Activated CD4-positive, CD25-positive, alpha-beta regulatory T cell treated with anti-CD3 and anti-CD28 coated beads, Interleukin-2, amount 50 U/mL, for 72 hours (primary cell): Measurements from ENCODE around the gene GNG12.

Experiments
- DNase-seq: peaks from one replicate; pipeline ENCODE4 v3.0.0; 2021

The GNG12 gene

DNA sequence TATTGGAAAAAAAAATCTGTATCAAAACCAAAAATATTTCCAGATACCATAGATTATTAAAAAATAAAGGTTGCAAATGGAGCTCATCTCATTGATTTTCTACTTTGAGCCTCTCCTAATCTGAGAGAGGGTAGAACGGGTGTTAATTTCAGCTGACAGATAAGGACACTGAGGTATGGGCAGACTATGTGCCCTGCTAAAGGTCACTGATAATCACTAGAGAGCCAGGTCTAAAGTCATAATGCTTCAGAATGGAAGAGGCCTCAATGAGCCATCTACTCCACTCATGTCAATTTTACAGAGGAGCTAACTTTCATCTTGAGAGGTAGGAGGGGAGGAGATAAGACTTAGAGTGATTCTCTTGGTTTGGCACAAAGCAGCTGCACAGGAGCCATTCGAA is 21.0 kb downstream of the GNG12 start:
- no peak for DNase-seq

DNA sequence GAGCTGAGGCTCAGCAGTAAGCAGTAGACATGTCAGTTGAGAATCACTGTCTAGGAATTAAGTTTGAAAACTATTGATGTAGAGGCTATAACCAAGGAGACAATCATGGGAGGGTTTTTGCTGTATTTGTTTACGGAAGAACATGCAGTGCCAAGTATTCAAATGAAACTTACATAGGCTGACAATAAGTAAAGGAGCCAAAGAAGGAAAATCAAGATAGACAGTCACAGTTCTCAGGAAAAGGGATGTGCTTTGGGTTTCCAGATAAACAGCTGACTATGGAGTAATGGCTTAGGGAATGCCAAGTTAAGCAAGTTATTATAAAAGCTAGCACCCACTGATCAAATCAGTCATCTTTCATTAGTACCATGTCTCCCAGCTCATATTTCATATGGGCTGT is 21.5 kb downstream of the GNG12 start:
- DNase-seq, result no peak

DNA sequence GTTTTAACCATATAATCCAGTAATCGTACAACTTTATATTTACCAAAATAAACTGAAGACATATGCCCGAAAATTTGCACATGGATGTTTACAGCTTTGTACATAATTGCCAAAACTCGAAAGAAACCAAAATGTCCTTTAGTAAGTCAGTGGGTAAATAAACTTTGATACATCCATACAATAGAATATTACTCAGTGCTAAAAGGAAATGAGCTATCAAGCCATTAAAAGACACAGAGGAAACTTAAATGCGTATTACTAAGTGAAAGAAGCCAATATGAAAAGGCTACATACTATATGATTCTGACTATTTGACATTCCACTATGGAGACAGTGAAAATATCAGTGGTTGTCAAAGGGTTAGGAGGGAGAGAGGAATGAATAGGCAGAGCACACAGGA is 23.4 kb downstream of the GNG12 start:
- DNase-seq, result no peak

DNA sequence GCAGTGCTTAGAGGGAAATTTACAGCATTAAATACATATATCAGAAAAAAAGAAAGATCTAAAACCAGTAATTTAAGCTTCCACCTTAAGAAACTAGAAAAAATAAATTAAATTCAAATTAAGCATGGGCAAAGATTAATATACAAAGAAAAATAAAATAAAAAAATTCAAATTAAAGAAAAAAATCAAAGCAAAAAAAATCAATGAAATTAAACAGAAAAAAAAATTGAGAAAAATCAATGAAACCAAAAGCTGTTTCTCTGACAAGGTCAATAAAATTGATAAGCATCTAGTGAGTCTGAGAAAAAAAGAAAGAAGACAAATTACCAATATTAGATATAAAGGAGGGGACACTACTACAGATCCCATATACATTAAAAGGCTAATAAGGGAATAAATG is 26.0 kb downstream of the GNG12 start:
- DNase-seq, result no peak

DNA sequence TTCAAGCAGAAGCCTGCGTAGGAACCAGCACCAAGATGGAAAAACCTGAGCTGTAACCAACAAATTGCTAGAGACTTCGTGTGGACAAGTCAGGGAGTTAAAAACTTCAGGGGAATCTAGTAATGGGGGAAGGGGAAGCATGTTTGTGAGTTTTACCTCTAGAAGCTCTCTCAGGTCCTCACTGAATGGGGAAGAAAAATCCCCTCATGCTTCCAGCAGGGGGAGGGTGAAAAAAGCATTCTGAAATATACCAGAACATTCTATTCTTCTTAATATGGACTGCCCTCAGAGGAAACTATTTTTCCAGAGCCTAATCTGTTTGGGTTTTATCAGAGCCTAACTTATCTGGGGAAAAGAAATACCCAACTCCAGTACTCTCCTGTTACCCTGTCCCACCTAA is 28.6 kb downstream of the GNG12 start:
- no peak for DNase-seq

DNA sequence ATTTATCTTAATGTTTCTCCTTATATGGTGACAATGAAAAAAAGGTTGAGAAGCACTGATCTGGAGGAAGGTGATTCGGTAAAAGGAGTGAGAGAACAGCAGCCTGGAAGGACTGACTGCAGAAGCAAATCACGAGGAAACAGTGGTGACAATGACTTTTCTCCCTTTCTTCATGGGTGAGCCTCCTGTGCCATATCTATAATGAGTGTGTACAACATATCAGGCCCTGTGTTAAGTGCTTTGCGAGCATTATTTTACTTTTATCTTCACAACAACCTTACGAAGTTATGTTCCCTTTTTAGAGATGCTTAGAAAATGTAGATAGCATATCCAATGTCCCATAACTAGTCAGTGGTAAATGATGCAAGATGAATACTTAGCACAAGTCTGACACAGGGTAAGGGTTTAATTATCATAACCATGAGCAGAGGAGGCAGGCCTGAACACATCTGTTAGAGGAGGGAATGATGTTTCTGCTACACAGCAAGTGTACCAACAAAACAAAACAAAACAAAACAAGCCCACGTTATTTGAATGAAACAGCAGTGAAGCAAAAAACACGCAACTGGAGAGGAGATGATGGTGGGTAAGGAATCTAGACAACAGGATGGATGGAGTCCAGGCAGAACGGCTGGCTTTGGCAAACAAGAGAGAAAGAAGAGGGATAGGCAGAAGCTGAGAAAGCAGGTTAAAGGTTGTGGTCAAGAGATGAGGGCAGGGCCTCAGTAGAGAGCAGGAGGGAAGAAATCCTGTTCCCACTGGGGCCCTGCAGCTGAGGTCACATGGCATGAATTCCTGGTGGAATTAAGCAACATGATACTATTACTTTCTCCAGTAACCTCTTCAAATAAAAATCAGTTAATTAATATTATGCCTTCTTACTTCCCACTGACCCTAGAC is 29.6 kb downstream of the GNG12 start:
- no peak for DNase-seq

DNA sequence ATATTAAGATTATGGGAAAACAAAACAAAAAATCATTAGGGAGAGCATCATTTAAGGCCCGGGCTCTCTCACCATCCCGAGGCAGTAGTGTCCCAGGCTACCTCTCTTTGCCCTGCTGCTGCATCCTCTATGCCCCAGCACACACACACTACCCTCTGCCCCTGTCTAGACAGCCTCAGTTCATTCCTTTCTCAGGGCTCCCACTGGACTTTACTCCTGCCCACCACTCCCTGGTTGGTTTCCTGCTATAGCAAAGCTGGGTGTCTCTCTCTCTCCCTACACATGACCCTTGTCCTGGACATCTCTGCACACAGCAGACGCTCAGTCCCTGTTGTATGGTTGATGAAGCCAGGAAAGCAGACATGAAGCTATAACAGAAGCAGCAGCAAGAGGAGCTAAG is 30.7 kb downstream of the GNG12 start:
- no peak for DNase-seq

DNA sequence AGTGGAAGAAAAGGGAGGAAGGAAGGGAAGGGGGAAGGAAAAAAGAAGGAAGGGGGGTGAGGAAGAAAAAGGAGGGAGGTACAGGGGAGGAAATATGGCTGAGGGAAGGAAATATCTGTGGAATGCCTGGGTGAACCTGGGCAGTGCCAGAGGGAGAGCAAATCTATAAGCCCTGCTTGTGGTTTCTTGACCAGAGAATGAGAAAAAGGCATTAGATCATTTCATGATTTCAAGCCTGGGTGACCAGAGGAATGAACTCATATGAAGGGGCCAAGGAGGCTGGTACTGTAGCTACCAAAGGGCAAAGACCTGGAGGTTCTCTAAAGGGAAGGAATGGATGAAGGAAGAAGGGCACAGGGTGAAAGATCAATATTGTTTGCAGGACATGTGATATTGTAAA is 31.4 kb downstream of the GNG12 start:
- DNase-seq, result no peak

DNA sequence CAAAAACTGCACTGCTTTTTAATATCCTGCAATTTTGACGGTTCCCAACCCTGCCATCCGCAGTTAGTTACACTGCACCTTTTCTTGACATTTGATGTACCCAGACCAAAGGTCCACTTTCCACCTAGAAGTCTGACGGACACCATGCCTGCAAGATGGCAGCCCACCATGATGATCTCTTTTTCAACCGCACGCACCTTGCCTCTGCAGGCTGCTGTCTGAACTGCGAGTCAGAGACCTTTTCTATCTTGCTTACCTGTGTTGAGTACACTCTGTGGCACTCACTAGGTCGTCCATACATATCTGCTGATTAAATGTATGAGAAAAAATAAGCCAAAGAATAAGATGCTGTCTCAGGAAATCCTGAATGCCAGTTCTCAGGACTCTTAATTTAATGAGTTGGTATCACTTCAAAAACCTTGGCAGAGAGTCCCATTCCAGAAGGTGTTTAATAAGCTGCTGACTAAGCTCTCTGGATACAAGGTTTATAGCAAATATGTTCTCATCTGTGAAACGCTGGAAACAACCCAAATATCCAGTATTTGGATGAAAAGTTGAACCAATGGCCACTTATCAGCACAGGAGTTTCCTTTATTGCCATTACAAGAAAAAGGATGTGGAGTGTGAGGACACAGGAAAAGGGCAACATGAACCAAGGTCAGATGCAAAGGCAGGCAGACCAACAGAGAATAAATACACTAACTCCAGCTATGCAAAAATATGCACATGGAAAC is 37.9 kb downstream of the GNG12 start:
- DNase-seq, result no peak

DNA sequence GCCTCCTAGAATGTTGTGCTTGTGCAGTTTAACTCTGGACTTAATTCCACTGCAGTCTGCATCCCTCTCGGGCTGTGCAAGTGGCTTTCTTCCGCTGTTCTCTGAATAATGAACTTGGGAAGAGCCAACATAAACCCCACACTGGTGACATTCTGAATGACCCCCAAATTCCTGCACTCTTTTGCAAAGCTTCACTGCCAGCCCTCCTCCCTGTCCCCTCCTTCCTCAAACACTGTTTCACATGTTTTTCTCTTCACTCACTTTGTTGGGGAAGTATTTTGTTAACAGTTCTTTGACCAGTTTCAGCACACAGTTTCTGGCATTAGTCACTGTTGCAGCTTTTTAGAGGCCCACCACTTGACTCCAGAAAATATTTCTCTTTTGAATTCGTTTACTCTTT is 39.7 kb downstream of the GNG12 start:
- no peak for DNase-seq

DNA sequence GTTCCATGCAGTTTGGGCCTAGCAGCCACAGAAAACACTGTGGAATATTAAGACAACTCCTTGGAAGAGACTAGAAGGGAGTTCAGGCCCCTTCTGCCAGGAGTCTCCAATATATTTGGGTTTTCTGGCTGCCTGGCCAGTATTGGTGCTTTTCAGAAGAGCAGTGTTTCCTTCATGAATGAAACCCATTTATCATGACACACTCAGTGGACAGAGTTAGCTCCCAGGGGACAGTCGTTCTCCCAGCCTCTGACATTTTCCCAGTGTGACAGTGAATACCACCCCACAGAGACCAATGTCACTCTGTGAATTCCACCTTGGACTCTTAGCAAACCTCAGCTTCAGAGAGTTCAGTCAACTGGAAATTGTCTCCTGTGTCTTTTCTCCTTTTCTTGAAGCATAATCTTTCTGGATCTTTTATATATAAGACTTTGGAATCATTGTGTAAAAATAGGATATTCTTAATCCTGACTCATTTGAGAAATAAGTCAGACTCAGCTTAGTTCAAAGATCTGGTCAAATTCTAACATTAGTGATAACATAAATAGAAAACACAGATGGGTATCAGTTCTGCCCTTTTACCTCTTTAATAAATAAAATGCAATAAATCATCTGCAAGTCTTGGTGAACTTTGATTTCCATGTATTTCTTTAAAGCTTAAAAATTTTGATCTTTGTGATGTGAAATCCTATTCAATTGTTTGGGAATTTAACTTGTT is 40.4 kb downstream of the GNG12 start:
- DNase-seq, result no peak

DNA sequence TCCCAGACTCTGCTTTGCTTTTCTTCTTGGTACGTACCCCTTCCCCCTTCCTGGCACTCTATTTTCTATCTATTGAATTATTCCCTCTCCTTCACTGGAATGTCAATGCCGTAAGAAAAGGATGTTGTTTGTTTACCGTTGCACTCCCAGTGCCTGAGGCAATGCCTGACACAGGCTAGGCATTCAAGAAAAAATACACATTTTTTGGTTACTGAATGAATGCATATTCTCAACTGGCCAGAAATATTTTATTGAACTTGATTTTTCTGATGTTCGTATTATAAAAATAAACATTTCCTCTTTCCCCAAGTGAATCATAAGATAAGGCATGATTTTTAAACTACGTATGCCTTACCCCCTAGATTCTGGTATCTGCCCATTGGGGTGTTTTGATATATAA is 41.2 kb downstream of the GNG12 start:
- no peak for DNase-seq

DNA sequence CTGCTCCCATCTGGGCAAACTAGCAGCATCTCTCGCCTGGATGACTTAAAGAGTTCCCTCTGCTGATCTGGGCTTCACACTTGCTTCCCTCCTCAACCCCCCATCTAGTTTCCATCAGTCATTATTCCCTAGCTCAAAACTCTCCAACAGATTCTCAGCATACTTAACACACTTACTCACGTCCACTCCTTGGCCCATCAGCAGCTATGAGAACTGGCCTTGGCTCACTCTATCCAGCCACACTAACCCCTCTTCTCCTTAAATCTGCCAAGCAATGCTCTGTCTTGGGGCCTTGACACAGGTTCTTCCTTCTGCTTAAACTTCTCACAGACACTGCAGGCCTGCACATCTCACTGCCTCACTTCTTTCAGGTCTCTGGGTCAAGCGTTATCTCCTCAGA is 41.6 kb downstream of the GNG12 start:
- DNase-seq, result no peak

DNA sequence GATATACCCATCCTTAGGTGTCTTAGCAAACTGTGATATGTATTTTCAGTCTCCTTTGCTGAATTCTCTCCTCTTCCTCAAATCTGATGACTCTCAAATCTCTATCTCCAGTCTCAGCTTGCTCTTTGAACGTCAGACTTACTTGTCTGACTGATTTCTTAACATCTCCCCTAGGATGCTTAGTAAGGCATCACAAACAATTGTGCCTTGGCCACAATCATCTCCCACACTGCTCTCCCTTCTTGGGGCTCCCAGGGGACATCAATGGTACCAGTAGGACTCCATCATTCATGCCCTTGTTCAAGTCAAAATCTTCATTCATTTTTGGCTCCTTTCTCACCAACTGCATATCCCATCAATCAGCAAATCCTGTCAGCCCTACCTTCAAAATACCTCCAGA is 42.0 kb downstream of the GNG12 start:
- no peak for DNase-seq

DNA sequence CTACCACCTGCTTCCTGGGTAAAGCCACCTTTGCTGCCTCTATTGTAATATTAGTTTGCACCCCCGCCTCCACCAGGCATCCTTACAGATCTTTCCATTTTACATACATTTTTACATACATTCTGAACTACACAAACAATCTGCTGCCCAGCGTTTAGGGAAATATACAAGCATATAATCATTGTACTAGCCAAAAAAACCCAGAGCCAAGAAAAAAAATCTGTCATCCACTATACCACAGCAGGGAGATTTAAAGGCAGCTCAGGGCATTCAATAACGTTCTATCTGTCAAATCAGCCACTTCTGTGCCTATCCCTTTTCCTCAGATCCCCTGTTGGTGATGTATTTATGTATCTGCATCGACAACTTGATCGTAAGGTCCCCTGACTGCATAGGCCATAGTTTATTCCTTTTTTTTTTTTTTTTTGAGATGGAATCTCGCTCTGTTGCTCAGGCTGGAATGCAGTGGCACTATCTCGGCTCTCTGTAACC is 43.0 kb downstream of the GNG12 start:
- DNase-seq, result no peak

DNA sequence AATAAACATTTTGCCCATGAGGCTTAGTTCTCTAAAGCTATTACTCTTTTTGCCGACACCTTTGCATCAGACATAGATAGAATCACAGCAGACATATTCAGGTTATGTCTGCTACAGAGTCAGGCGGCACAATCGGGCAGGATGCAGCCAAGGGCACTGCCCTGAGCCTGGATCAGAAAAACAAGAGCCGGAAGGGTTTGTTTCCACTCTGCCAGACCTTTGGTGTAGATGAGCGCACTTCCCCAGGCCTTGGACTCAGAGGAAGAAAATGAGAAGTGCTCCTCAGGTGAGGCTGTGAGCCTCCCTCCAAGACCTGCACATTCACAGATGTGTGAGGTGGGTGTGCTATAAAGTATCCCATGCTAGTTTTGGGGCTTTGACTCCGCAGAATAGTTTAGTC is 43.7 kb downstream of the GNG12 start:
- no peak for DNase-seq

DNA sequence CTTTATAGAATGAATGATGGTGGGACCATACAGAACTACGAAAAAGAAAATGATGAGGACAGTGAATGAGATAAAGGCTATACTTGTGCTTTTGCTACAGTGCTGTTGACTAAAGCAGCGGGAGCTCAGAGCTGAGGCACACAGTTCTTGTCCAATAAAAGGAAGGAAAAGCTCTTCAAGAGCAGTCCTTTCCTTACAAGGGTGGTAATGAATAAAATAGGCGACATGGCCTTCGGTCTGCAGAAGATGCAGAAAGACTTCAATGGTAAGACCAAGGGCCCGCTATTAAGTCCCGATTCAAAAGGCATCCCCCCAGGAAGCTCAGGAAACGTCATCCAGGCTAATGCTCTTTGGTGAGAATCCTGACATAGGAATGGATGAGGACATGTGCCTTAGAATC is 44.4 kb downstream of the GNG12 start:
- DNase-seq, result no peak

DNA sequence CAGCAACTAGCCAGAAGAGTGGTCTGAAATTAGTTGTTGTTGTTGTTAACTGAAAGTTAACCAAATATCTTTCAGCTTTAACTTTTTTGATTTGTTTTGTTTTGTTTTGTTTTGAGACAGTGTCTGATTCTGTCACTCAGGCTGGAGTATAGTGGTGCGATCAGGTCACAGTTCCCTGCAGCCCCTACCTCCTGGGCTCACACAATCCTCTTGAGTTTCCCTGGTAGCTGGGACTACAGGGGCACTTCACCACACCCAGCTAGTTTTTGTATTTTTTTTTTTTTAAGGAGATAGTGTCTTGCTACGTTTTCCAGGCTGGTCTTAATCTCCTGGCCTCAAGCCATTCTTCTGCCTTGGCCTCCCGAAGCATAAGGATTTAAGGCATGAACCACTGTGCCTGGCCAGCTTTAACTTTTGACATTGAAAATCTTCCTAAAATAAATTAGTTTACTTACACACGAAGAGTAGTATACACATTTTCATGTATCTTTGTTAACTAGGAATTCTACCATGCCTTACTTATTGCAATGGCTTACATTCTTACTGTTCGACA is 45.0 kb downstream of the GNG12 start:
- DNase-seq, result no peak

DNA sequence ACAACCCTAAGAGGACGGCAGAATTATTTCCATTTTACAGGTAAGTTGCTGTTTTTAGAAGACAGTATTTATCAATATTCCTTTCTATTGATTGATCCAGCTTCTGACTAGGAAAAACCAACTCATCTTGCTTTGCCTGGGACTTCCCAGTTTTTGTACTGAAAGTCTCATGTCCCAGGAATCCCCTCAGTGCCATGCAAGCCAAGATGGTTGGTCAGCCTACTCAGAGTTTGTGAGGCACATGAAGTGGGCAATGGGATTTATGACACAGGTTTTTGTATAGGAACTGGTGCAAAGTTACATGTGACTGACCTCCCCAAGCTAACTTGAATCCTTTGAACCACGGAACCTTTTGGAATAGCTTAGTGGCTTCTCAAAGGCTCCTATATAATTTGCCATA is 45.5 kb downstream of the GNG12 start:
- DNase-seq, result no peak

DNA sequence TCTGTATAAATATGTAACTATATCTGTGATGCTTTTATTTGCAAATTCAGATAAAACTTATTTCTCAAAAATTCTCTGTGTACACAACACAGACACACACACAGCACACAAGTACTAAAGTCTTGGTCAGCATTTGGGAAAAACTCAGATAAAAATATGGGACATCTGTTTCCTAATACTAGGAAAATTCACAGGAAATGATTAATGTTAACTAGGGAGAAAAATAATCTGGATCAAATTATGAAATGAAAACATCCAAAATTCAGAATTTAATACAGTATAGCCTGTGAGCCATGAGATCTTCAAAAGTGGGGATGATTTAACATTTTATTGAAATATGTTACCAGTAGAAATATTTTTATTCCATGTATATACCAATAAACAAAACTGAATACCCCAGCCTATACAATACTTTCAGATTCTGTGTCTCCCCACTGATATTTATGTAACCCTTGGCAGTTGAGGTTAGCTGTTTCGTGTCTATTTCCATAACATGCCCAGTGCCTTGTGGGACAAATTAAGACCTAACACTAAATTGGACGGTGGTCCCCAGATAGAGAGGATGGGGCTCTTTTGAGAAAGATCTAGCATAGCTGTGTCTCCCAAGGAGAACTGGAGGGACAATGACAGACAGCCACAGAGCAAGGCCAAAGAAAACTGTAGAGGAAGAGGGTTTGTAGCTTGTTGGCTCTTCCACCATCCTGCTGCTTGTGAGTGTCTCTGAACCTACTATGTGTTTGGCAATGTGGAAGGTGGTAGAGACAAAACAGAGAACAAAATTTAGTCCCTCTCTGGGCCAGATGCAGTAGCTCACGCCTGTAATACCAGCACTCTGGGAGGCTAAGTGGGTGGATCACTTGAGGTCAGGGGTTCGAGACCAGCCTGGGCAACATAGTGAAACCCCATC is 47.2 kb downstream of the GNG12 start:
- DNase-seq, result no peak

DNA sequence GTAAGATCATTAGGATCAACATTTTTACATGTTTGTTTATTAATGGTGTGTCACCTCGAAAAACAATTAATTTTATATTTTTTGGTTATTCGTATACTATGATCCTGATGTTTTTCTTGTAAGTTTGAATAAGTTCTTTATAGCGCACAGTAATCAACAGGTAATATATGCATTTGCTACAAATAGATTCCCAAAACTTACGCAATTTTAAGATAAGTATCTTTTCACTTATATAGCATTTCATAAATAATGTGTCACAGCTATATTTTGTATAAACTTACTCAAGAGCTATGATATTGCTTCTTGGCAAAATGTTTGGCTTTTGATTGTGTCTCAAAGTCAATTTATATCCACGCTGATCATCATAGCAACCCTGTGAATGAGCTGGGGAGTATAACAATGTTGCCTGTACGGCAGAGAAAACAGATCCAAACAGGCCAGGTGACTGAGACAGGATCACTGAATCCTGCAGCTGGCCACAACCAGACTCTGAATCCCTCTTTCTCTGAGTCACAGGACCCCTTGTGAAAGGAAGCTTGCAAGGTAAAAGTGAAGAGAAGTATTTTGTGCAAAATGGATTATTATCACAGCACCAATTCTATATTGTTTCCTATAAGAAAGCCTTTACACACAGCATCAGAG is 48.6 kb downstream of the GNG12 start:
- DNase-seq, result no peak

DNA sequence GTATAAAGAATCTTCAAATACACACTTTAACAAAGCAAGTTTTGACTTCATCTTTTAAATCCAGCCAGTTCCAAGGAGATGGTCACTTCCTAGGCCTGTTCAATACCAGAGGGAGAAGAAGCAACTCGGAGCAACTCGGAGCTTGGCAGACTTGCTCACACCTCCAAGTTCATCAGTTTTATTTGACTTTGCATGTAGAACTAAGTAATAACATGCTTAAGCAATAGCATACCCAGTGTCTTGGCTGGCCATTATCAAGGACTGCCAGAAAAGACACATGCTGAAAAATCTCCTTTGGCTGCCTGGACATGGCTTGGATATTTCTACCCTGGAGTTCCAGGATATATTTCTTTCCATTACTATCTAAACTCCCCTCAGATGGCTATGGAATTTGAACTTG is 52.6 kb downstream of the GNG12 start:
- no peak for DNase-seq
